OCI-LY3 (cell line): ENCODE results near the gene ATXN2.

ENCODE experiments used
- H2AFZ ChIP-seq: fragments of 200-600, 300-600 bp; shearing (Covaris generic); 2 replicates; pipeline ENCODE4 v1.6.0; 2014; ENCODE audit warnings: antibody characterized with exemption, low read depth, low read length
- H3K27ac ChIP-seq: fragments of 200-600, 300-600 bp; sonication (generic); 2 replicates; pipeline ENCODE4 v1.5.1; 2014; ENCODE audit warnings: mild to moderate bottlenecking, low read length, moderate library complexity, mixed read lengths
- H3K27me3 ChIP-seq: fragments of 200-600, 300-600 bp; sonication (generic); 2 replicates; pipeline ENCODE4 v1.6.1; 2014; ENCODE audit warnings: low read depth, low read length, mixed read lengths
- H3K36me3 ChIP-seq: fragments of 200-600, 300-600 bp; sonication (generic); replicated peaks from 2 replicates; pipeline ENCODE3; 2014; ENCODE audit warnings: low read depth, low read length, mixed read lengths
- H3K4me1 ChIP-seq: fragments of 300-600, 200-600 bp; sonication (generic); 2 replicates; pipeline ENCODE4 v1.6.1; 2014; ENCODE audit warnings: low read length, mixed read lengths
- H3K4me2 ChIP-seq: fragments of 200-600, 300-600 bp; sonication (generic); 2 replicates; pipeline ENCODE4 v1.6.1; 2014; ENCODE audit warnings: low read length, mixed read lengths
- H3K4me3 ChIP-seq: fragments of 300-600, 200-600 bp; sonication (generic); 2 replicates; pipeline ENCODE4 v1.5.1; 2014; ENCODE audit warnings: antibody characterized with exemption, mild to moderate bottlenecking, low read length, moderate library complexity
- H3K79me2 ChIP-seq: fragments of 300-600, 200-600 bp; shearing (Covaris generic); 2 replicates; pipeline ENCODE4 v1.6.1; 2014; ENCODE audit warnings: mild to moderate bottlenecking, low read length, mixed read lengths
- H3K9ac ChIP-seq: fragments of 300-600, 200-600 bp; shearing (Covaris generic); 2 replicates; pipeline ENCODE4 v1.6.0; 2014; ENCODE audit warnings: mild to moderate bottlenecking, low read length, moderate library complexity
- H3K9me3 ChIP-seq: fragments of 200-600, 300-600 bp; shearing (Covaris generic); 2 replicates; pipeline ENCODE4 v1.6.1; 2014; ENCODE audit warnings: low read length, mixed read lengths; ENCODE audit not compliant: insufficient read depth
- H4K20me1 ChIP-seq: fragments of 200-600, 300-600 bp; sonication (generic); 2 replicates; pipeline ENCODE4 v1.6.1; 2016; ENCODE audit warnings: low read length, mixed read lengths; ENCODE audit not compliant: insufficient read depth
- CTCF ChIP-seq: fragments of 200-600, 300-600 bp; sonication (generic); IDR thresholded peaks from 2 replicates; pipeline ENCODE4 v1.5.1; 2014; ENCODE audit warnings: antibody characterized with exemption, low read length, low read depth
- EZH2phosphoT487 ChIP-seq: fragments of 200-600 bp; shearing (Covaris generic); IDR thresholded peaks from 2 replicates; pipeline ENCODE4 v1.6.1; 2018; ENCODE audit warnings: antibody characterized with exemption, mixed run types, low read depth

The ATXN2 gene

GRCh38 chr12:111454311-111454710 lies 144.8 kb downstream of the ATXN2 start:
- H3K4me1 ChIP-seq = peaks cover 9% of the 10 kb centered on the region
- no peak overlapping the region for H3K4me2 ChIP-seq
- no peak overlapping the region for H3K27ac ChIP-seq
- H3K27me3 ChIP-seq = no peaks in the 10 kb centered on the region
- no peak overlapping the region for H3K9ac ChIP-seq
- H2AFZ ChIP-seq = no peak overlapping the region
- peaks cover 34% of the 10 kb centered on the region for H4K20me1 ChIP-seq
- TF ChIP-seq CTCF (no peak), EZH2phosphoT487 (no peak)
- H3K4me3 ChIP-seq = no peak overlapping the region
- H3K36me3 ChIP-seq = peaks cover 53% of the 10 kb centered on the region
- no peaks in the 10 kb centered on the region for H3K79me2 ChIP-seq
- no peaks in the 10 kb centered on the region for H3K9me3 ChIP-seq

- Histone ChIP-seq H2AFZ (no peak overlapping the region), H3K79me2 (no peaks in the 10 kb centered on the region), H3K9ac (no peak overlapping the region), H3K4me3 (no peak overlapping the region), H3K36me3 (peaks cover 62% of the 10 kb centered on the region), H3K27me3 (no peaks in the 10 kb centered on the region), H3K9me3 (no peaks in the 10 kb centered on the region), H3K4me2 (no peak overlapping the region), H3K27ac (no peak overlapping the region), H4K20me1 (peaks cover 44% of the 10 kb centered on the region), H3K4me1 (peaks cover 19% of the 10 kb centered on the region)
- TF ChIP-seq CTCF (no peak), EZH2phosphoT487 (no peak)
These were observed 145.8 kb downstream of the ATXN2 start for GRCh38 chr12:111453071-111453989.

GRCh38 chr12:111451649-111452129 lies 147.4 kb downstream of the ATXN2 start:
- Histone ChIP-seq H3K4me2 (no peak overlapping the region), H3K36me3 (peaks cover 70% of the 10 kb centered on the region), H3K9ac (no peak overlapping the region), H3K79me2 (no peaks in the 10 kb centered on the region), H3K27ac (no peak overlapping the region), H3K9me3 (no peaks in the 10 kb centered on the region), H3K4me3 (no peak overlapping the region), H4K20me1 (peaks cover 59% of the 10 kb centered on the region), H3K4me1 (peaks cover 19% of the 10 kb centered on the region), H3K27me3 (no peaks in the 10 kb centered on the region), H2AFZ (no peak overlapping the region)
- TF ChIP-seq CTCF = peak; percentile 94
- TF ChIP-seq EZH2phosphoT487 = no peak

GRCh38 chr12:111451232-111451631 lies 147.9 kb downstream of the ATXN2 start:
- Histone ChIP-seq H3K4me2 (no peak overlapping the region), H4K20me1 (peaks cover 63% of the 10 kb centered on the region), H3K9ac (no peak overlapping the region), H3K79me2 (no peaks in the 10 kb centered on the region), H3K9me3 (no peaks in the 10 kb centered on the region), H3K4me3 (no peak overlapping the region), H3K27ac (no peak overlapping the region), H2AFZ (no peak overlapping the region), H3K27me3 (no peaks in the 10 kb centered on the region), H3K4me1 (peaks cover 21% of the 10 kb centered on the region), H3K36me3 (peaks cover 73% of the 10 kb centered on the region)
- TF ChIP-seq EZH2phosphoT487 (no peak), CTCF (no peak)
